ENCODE results near the gene SORCS3.

DNA sequence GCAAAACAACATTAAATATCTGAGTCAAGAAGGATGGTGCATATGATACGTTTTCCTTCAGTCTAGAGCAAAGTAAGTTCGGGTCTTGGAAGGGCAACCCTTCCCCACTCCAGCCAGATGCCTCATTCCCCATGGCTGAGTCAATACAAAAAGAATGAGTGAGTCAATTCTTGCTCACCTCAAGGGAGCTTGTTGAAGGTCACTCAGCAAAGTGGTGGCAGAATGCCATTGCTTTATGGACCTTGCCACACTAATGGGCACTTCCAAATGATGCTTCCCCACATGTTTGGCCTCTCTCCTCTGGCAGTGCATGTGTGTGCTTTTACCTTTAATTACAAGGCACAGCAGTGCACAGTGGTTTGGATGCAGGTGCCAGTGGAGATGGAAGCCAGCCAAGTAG, 296.5 kb downstream of the SORCS3 start:
- TF ChIP-seq, protein P1, sequence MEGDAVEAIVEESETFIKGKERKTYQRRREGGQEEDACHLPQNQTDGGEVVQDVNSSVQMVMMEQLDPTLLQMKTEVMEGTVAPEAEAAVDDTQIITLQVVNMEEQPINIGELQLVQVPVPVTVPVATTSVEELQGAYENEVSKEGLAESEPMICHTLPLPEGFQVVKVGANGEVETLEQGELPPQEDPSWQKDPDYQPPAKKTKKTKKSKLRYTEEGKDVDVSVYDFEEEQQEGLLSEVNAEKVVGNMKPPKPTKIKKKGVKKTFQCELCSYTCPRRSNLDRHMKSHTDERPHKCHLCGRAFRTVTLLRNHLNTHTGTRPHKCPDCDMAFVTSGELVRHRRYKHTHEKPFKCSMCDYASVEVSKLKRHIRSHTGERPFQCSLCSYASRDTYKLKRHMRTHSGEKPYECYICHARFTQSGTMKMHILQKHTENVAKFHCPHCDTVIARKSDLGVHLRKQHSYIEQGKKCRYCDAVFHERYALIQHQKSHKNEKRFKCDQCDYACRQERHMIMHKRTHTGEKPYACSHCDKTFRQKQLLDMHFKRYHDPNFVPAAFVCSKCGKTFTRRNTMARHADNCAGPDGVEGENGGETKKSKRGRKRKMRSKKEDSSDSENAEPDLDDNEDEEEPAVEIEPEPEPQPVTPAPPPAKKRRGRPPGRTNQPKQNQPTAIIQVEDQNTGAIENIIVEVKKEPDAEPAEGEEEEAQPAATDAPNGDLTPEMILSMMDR (IDR thresholded peaks at IDR 0.05; ENCODE audit: borderline replicate concordance, extremely low read depth, low read length, poor library complexity, severe bottlenecking) = no peak
- TF ChIP-seq EZH2 (IDR thresholded peaks at IDR 0.05; ENCODE audit: borderline replicate concordance, low read depth, low read length, severe bottlenecking) = no peak
